Measurements from ENCODE around the gene NDST1.

The NDST1 gene

GRCh38 chr5:150492621-150493020 is 15.3 kb upstream of the NDST1 start:
- Histone ChIP-seq H4K20me1 (ENCODE audit: control insufficient read depth, insufficient read depth, low read depth, low read length) (0 out of 2 replicates have a peak, but pooled peaks cover 7% of the 10 kb centered on the region), H3K4me1 (ENCODE audit: control insufficient read depth, low read length) (peaks cover 45% of the 10 kb centered on the region), H3K27me3 (ENCODE audit: control insufficient read depth, low read length) (no peaks in the 10 kb centered on the region), H3K9me3 (ENCODE audit: control insufficient read depth, insufficient read depth, low read length) (no peaks in the 10 kb centered on the region), H3K4me3 (ENCODE audit: low read length) (no peak overlapping the region), H3K9me2 (replicated peaks; ENCODE audit: control insufficient read depth, low read length) (no peaks in the 10 kb centered on the region), H3K27ac (ENCODE audit: low read depth, low read length) (no peak overlapping the region), H3K36me3 (ENCODE audit: control insufficient read depth, low read length) (peaks cover 10% of the 10 kb centered on the region), H3F3A (ENCODE audit: control insufficient read depth, insufficient read depth) (peaks cover 10% of the 10 kb centered on the region), H3K4me2 (ENCODE audit: low read length) (no peak overlapping the region), H3K79me2 (ENCODE audit: control insufficient read depth, low read length) (peaks cover 59% of the 10 kb centered on the region)
- TF ChIP-seq EZH2phosphoT487 (IDR thresholded peaks at IDR 0.05; ENCODE audit: borderline replicate concordance, low read length) = no peak
- no peak for TF ChIP-seq CTCF (IDR thresholded peaks at IDR 0.05; ENCODE audit: low read depth, low read length, poor library complexity, severe bottlenecking)

GRCh38 chr5:150496098-150496497 is 11.8 kb upstream of the NDST1 start:
- H3K4me3 ChIP-seq (ENCODE audit: low read length) = no peak overlapping the region
- peaks cover 24% of the 10 kb centered on the region for H3K4me1 ChIP-seq (ENCODE audit: control insufficient read depth, low read length)
- H3K9me3 ChIP-seq (ENCODE audit: control insufficient read depth, insufficient read depth, low read length) = no peaks in the 10 kb centered on the region
- peaks cover 36% of the 10 kb centered on the region for H3K79me2 ChIP-seq (ENCODE audit: control insufficient read depth, low read length)
- no peaks in the 10 kb centered on the region for H3K27me3 ChIP-seq (ENCODE audit: control insufficient read depth, low read length)
- no peak overlapping the region for H3K4me2 ChIP-seq (ENCODE audit: low read length)
- TF ChIP-seq CTCF (IDR thresholded peaks at IDR 0.05; ENCODE audit: low read depth, low read length, poor library complexity, severe bottlenecking) (no peak), EZH2phosphoT487 (IDR thresholded peaks at IDR 0.05; ENCODE audit: borderline replicate concordance, low read length) (no peak)
- no peak overlapping the region for H3K27ac ChIP-seq (ENCODE audit: low read depth, low read length)
- H3K9me2 ChIP-seq (replicated peaks; ENCODE audit: control insufficient read depth, low read length) = no peaks in the 10 kb centered on the region
- H3F3A ChIP-seq (ENCODE audit: control insufficient read depth, insufficient read depth) = no peaks in the 10 kb centered on the region
- H3K36me3 ChIP-seq (ENCODE audit: control insufficient read depth, low read length) = peaks cover under 1% of the 10 kb centered on the region; the same call in 1 of the 2 replicates
- H4K20me1 ChIP-seq (ENCODE audit: control insufficient read depth, insufficient read depth, low read depth, low read length) = peaks cover 1% of the 10 kb centered on the region; the same call in 1 of the 2 replicates

- H3K4me3 ChIP-seq (ENCODE audit: low read length) = no peak overlapping the region
- H3K36me3 ChIP-seq (ENCODE audit: control insufficient read depth, low read length) = no peaks in the 10 kb centered on the region; the same call in 1 of the 2 replicates
- peaks cover 31% of the 10 kb centered on the region for H3K79me2 ChIP-seq (ENCODE audit: control insufficient read depth, low read length)
- no peaks in the 10 kb centered on the region for H3F3A ChIP-seq (ENCODE audit: control insufficient read depth, insufficient read depth)
- H3K27me3 ChIP-seq (ENCODE audit: control insufficient read depth, low read length) = no peaks in the 10 kb centered on the region
- no peaks in the 10 kb centered on the region for H3K9me2 ChIP-seq (replicated peaks; ENCODE audit: control insufficient read depth, low read length)
- no peak for TF ChIP-seq EZH2phosphoT487 (IDR thresholded peaks at IDR 0.05; ENCODE audit: borderline replicate concordance, low read length)
- TF ChIP-seq CTCF (IDR thresholded peaks at IDR 0.05; ENCODE audit: low read depth, low read length, poor library complexity, severe bottlenecking) = no peak
- H3K4me2 ChIP-seq (ENCODE audit: low read length) = no peak overlapping the region
- peaks cover 21% of the 10 kb centered on the region for H3K4me1 ChIP-seq (ENCODE audit: control insufficient read depth, low read length)
- H3K9me3 ChIP-seq (ENCODE audit: control insufficient read depth, insufficient read depth, low read length) = no peaks in the 10 kb centered on the region
- no peaks in the 10 kb centered on the region; the same call in 1 of the 2 replicates for H4K20me1 ChIP-seq (ENCODE audit: control insufficient read depth, insufficient read depth, low read depth, low read length)
- H3K27ac ChIP-seq (ENCODE audit: low read depth, low read length) = no peak overlapping the region
These were observed 11.4 kb upstream of the NDST1 start for GRCh38 chr5:150496534-150496933.
